Measurements from ENCODE around the gene AGBL3.

DNA sequence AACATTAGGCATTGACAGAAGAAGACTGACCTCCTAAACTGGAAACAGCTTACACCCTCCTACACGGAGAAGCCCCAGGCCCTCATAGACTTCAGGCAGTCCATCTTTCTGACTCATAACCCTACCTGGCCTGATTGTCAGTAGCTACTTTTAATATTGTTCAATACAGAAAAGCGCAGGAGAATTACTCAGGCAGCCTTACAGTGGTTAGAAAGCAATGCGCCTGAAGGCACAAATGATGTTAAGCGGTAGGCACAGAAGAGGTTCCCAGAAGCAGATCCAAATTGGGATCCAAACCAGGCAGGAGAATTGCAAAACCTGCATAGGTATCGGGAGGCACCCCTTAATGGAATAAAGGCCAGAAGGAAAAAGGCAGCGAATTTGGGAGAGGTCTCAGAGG lies 189.6 kb downstream of the AGBL3 start:
- TF ChIP-seq SP1 (IDR thresholded peaks at IDR 0.05) (no peak), TARDBP (IDR thresholded peaks at IDR 0.05) (no peak), BHLHE40 (IDR thresholded peaks at IDR 0.05; ENCODE audit: borderline replicate concordance) (no peak), ELF4 (IDR thresholded peaks at IDR 0.05) (no peak), FOXA1 (IDR thresholded peaks at IDR 0.05) (no peak), FOXK2 (IDR thresholded peaks at IDR 0.05) (no peak), HDGF (IDR thresholded peaks at IDR 0.05; ENCODE audit: borderline replicate concordance) (no peak), L3MBTL2 (conservative IDR thresholded peaks at IDR 0.05) (no peak), LEF1 (IDR thresholded peaks at IDR 0.05; ENCODE audit: borderline replicate concordance) (no peak), FOXM1 (IDR thresholded peaks at IDR 0.05; ENCODE audit: borderline replicate concordance) (no peak), ARNT (IDR thresholded peaks at IDR 0.05) (no peak), NFRKB (IDR thresholded peaks at IDR 0.05) (no peak)

All from HEK293T (cell line).